Smooth muscle cell (in vitro differentiated cells): Measurements from ENCODE around the gene ROBO2. TPM values are rescaled to one million over a fixed set of nuclear protein-coding genes. Genes with fewer than 3 reads are reported as not detected.

ENCODE experiments used
- DNase-seq: peaks from one replicate; lab custom pipeline; 2025; ENCODE audit not compliant: unreplicated experiment; lab: John Stamatoyannopoulos, UW
- H2AFZ ChIP-seq: fragments of 200-600 bp; sonication (generic); 2 replicates; pipeline ENCODE4 v1.6.0; 2016; ENCODE audit warnings: antibody characterized with exemption, low read depth, mild to moderate bottlenecking
- H3F3A ChIP-seq: fragments of 200-600 bp; sonication (generic); 2 replicates; pipeline ENCODE4 v1.6.0; 2017; ENCODE audit warnings: antibody characterized with exemption, low read depth
- H3K27ac ChIP-seq: fragments of 200-600 bp; sonication (generic); 2 replicates; pipeline ENCODE4 v1.5.1; 2016; ENCODE audit warnings: low read depth, mild to moderate bottlenecking
- H3K27me3 ChIP-seq: fragments of 200-600 bp; sonication (generic); 2 replicates; pipeline ENCODE4 v1.6.1; 2016; ENCODE audit warnings: low read depth, mild to moderate bottlenecking
- H3K36me3 ChIP-seq: fragments of 200-600 bp; sonication (generic); 2 replicates; pipeline ENCODE4 v1.5.1; 2016; ENCODE audit warnings: low read depth
- H3K4me1 ChIP-seq: fragments of 200-600 bp; sonication (generic); 2 replicates; pipeline ENCODE4 v1.5.1; 2016; ENCODE audit warnings: low read depth
- H3K4me2 ChIP-seq: fragments of 200-600 bp; sonication (generic); 2 replicates; pipeline ENCODE4 v1.6.0; 2016; ENCODE audit warnings: mild to moderate bottlenecking
- H3K4me3 ChIP-seq: fragments of 200-600 bp; sonication (generic); 2 replicates; pipeline ENCODE4 v1.5.1; 2016; ENCODE audit warnings: mild to moderate bottlenecking
- H3K79me2 ChIP-seq: fragments of 200-600 bp; sonication (generic); 2 replicates; pipeline ENCODE4 v1.6.0; 2016; ENCODE audit warnings: low read depth, mild to moderate bottlenecking
- H3K9ac ChIP-seq: fragments of 200-600 bp; sonication (generic); 2 replicates; pipeline ENCODE4 v1.6.0; 2016; ENCODE audit warnings: low read depth
- H3K9me3 ChIP-seq: fragments of 200-600 bp; sonication (generic); replicated peaks from 2 replicates; pipeline ENCODE4 v1.5.1; 2016; ENCODE audit warnings: low read depth
- H4K20me1 ChIP-seq: fragments of 200-600 bp; sonication (generic); 2 replicates; pipeline ENCODE4 v1.6.0; 2016; ENCODE audit warnings: low read depth
- CTCF ChIP-seq: fragments of 200-600 bp; sonication (generic); IDR thresholded peaks from 2 replicates; pipeline ENCODE4 v1.5.1; 2017; ENCODE audit warnings: borderline replicate concordance, mild to moderate bottlenecking, antibody characterized with exemption; ENCODE audit not compliant: insufficient read depth, poor library complexity, severe bottlenecking
- whole genome bisulfite sequencing: methylation state at CpG from one replicate; pipeline ENCODE4 v1.1.7; 2016; ENCODE audit warnings: low lambda C conversion rate; 5-methylcytosine and 5-hydroxymethylcytosine counted together
- polyA plus RNA-seq: library from polyadenylated mRNA; unstranded; fragments of >200 nt; fragmentation: Nextera tagmentation; extraction: Ambion mirVana; gene quantifications from 2 replicates; pipeline ENCODE4 v1.2.1, GENCODE V29; 2016
- total RNA-seq: library from RNA; depleted of rRNA; stranded (reverse); fragments of >200 nt; gene quantifications from 2 replicates; pipeline ENCODE4 v1.2.3, GENCODE V29; 2014

Gene ROBO2
- total and polyA plus RNA-seq, 2 experiments from 2014 or later = 23.9 to 54.4 TPM

GRCh38 chr3:77595371-77595870 is 555.5 kb downstream of the ROBO2 start:
- H3F3A ChIP-seq = no peaks in the 10 kb centered on the region
- H3K4me2 ChIP-seq = no peak overlapping the region
- WGBS = 94% methylated on average over 2 of the region's 2 CpGs
- no peaks in the 10 kb centered on the region for H3K9me3 ChIP-seq
- no peak overlapping the region for H3K4me3 ChIP-seq
- H3K36me3 ChIP-seq = no peaks in the 10 kb centered on the region
- H3K9ac ChIP-seq = no peak overlapping the region
- no peaks in the 10 kb centered on the region for H3K4me1 ChIP-seq
- no peak for TF ChIP-seq CTCF
- H3K27ac ChIP-seq = no peak overlapping the region
- no peak for DNase-seq
- H3K79me2 ChIP-seq = no peaks in the 10 kb centered on the region
- H3K27me3 ChIP-seq = no peaks in the 10 kb centered on the region
- H2AFZ ChIP-seq = no peak overlapping the region
- H4K20me1 ChIP-seq = no peaks in the 10 kb centered on the region

GRCh38 chr3:77599948-77600347 is 560.0 kb downstream of the ROBO2 start:
- H3K36me3 ChIP-seq = no peaks in the 10 kb centered on the region
- no peak overlapping the region for H3K4me3 ChIP-seq
- H3K4me1 ChIP-seq = no peaks in the 10 kb centered on the region
- no peak overlapping the region for H3K9ac ChIP-seq
- no peak overlapping the region for H3K27ac ChIP-seq
- H3K9me3 ChIP-seq = no peaks in the 10 kb centered on the region
- no peaks in the 10 kb centered on the region for H3F3A ChIP-seq
- WGBS = 93% methylated on average over 1 of the region's 1 CpG
- TF ChIP-seq CTCF = no peak
- no peak for DNase-seq
- H3K4me2 ChIP-seq = no peak overlapping the region
- no peaks in the 10 kb centered on the region for H3K27me3 ChIP-seq
- no peak overlapping the region for H2AFZ ChIP-seq
- H3K79me2 ChIP-seq = no peaks in the 10 kb centered on the region
- H4K20me1 ChIP-seq = no peaks in the 10 kb centered on the region

- H3K9ac ChIP-seq = no peak overlapping the region
- H3F3A ChIP-seq = no peaks in the 10 kb centered on the region
- no peak overlapping the region for H3K4me2 ChIP-seq
- DNase-seq = no peak
- H3K9me3 ChIP-seq = no peaks in the 10 kb centered on the region
- no peak for TF ChIP-seq CTCF
- no peak overlapping the region for H3K4me3 ChIP-seq
- 92% methylated on average over 9 of the region's 9 CpGs for WGBS
- no peaks in the 10 kb centered on the region for H3K4me1 ChIP-seq
- H3K27ac ChIP-seq = no peak overlapping the region
- no peaks in the 10 kb centered on the region for H3K27me3 ChIP-seq
- no peak overlapping the region for H2AFZ ChIP-seq
- no peaks in the 10 kb centered on the region for H3K79me2 ChIP-seq
- H3K36me3 ChIP-seq = no peaks in the 10 kb centered on the region
- no peaks in the 10 kb centered on the region for H4K20me1 ChIP-seq
Measured at GRCh38 chr3:77601823-77602415, 562.0 kb downstream of the ROBO2 start.

- no peak for TF ChIP-seq CTCF
- Histone ChIP-seq H3K4me1 (no peaks in the 10 kb centered on the region), H3F3A (no peaks in the 10 kb centered on the region), H4K20me1 (no peaks in the 10 kb centered on the region), H3K27me3 (no peaks in the 10 kb centered on the region), H2AFZ (no peak overlapping the region), H3K9ac (no peak overlapping the region), H3K4me2 (no peak overlapping the region), H3K79me2 (no peaks in the 10 kb centered on the region), H3K36me3 (no peaks in the 10 kb centered on the region), H3K27ac (no peak overlapping the region), H3K4me3 (no peak overlapping the region), H3K9me3 (no peaks in the 10 kb centered on the region)
- DNase-seq = no peak
- 94% methylated on average over 2 of the region's 3 CpGs for WGBS
Measured at GRCh38 chr3:77602722-77603121, 562.8 kb downstream of the ROBO2 start.
